ENCODE data around the gene UPK3BL2.
"Not testable (repeated sequence)": the region's sequence is repeated elsewhere in the genome, so short reads cannot be mapped to it uniquely, and the experiment has no call there.

Gene UPK3BL2

GRCh38 chr7:102543596-102543995 lies at the start of gene UPK3BL2:
TSS of gene UPK3BL2 (minus strand) at chr7:102543696. CDS start at chr7:102543636, 60 bp downstream.
- not testable (repeated sequence) for DNase-seq (ENCODE audit: low read depth in 1 of 2, low spot score in 1 of 2)

DNA sequence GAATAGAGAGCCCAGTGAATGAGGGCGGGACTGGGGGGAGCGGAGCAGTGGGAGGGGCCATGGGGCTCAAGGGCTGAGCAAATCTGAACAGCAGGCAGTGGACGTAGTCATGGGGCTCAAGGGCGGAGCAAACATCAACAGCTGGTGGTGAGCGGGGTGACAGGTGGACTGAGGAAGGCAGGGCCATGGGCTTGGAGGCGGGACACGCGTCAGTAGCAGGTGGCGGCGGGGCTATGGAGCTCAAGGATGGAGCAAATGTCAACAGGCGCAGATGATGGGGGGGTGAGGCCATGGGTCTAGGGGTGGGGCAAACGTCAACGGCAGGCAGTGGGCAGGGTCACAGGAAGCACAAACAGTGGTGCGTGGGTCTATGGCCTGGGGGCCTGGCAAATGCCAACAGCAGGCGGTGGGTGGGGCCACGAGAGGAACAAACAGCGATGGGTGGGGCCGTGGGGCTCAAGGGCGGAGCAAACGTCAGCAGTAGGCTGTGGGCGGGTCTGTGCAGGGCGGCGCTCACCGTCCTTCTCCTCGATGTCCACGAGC lies 49.1 kb upstream of the UPK3BL2 start:
- peak in 1 of 2 donors; percentile 30 for DNase-seq (ENCODE audit: low read depth in 1 of 2, low spot score in 1 of 2)

DNA sequence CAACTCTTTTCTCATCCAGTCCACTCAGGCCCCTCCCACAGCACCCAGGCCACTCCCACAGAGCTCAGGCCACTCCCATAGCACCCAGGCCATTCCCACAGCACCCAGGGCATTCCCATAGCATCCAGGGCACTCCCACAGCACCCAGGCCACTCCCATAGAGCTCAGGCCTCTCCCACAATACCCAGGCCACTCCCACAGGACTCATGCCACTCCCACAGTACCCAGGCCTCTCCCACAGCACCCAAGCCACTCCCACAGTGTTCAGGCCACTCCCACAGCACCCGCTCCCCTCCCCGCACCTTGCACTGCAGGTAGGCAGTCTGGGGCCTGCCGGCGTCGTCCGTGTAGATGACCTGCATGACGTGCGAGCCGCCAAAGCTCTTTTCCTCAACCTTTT lies 46.4 kb upstream of the UPK3BL2 start:
- DNase-seq (ENCODE audit: low read depth in 1 of 2, low spot score in 1 of 2) = not testable (repeated sequence)

DNA sequence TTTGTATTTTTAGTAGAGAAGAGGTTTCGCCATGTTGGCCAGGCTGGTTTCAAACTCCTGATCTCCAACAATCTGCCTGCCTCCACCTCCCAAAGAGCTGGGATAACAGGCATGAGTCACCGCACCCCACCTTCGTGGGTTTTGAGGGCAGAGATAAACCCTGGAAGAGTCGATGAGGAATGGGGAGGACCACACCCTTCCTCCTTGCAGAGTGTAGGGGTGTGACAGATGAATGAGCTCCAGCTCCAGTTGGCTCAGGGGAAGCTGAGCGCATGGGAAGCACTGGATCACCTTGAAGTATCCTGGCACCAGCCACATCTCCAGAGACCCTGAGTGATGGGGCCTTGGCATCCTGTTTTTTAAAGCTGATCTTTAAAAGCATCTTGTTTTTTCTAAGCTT lies 40.0 kb upstream of the UPK3BL2 start:
- not testable (repeated sequence) for DNase-seq (ENCODE audit: low read depth in 1 of 2, low spot score in 1 of 2)

DNA sequence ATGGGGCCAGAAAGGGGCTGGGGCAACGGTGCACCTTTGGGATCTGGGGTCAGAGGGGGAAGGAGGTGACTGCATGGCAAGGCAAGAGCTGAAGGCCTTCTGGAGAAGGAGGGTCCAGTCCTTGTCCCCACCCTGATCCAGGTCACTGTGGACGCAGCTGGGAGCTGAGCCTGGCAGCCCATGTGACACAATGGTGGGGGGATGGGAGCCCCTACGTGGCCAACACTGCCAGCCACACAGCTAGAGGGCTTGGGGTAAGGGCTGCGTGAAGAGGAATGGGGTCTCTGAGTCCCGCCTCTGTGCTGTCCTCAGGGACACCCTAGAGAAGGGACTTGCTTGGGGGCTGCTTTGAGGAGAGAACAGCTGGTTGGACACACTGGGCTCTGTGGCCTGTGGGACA lies 38.2 kb upstream of the UPK3BL2 start:
- DNase-seq (ENCODE audit: low read depth in 1 of 2, low spot score in 1 of 2) = not testable (repeated sequence)

- not testable (repeated sequence) for DNase-seq (ENCODE audit: low read depth in 1 of 2, low spot score in 1 of 2)
Measured at GRCh38 chr7:102578486-102578885, 35.0 kb upstream of the UPK3BL2 start.

DNA sequence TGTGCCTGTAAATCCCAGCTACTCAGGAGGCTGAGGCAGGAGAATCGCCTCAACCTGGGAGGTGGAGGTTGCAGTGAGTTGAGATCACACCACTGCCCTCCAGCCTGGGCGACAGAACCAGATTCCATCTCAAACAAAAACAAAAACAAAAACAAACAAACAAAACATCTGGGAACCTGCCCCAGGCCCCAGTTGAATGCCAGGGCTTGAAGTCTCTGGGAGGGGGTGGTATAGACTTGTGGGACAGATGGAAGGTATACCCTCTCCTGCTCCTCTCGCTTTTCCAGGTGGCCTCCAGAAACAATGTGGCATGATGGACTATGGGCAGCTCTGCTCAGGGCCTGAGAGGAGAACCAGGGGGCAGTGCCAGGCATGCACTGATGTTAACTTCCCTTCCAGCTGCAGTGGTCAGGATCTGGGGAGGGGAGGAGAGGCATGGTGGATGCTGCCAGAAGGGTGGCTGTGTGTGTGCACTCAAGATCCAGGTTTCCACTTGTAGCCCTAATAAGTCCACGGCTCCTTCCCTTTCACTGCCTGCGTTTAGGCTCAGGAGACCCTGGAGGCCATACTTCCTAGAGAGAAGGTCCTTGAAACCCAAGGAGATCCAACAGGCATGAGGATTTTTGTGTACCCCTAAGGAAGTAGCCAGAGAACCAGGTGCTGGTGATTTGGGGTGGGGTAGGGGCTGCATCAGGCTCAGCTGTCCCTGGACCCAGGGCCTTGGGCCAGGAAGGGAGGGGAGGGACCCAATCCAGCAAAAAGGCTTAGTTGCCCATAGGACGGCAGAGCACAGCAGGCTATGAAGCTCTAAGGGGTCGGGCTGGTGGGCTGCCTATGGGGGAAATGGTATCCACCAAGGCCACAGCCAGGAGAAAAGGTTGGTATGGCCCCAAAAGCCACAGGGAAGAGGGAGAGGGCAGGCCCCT lies 34.1 kb upstream of the UPK3BL2 start:
- DNase-seq (ENCODE audit: low read depth in 1 of 2, low spot score in 1 of 2) = not testable (repeated sequence)

DNA sequence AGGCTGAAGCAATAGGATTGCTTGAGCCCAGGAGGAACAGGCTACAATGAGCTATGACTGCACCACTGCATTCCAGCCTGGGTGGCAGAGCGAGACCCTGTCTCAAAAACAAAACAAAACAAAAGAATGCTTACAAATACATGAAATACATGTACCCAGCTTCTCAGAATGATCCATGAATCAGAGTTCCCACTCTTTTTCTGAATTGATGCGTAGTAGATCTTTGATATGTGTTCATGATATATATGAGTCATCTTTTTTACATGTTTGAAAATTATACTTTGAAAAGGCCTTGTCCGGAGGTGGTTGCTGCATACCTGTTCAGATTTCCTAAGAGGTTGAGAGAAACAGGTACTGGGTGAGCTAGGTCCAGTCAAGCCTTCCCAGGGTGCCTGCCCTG lies 32.9 kb upstream of the UPK3BL2 start:
- not testable (repeated sequence) for DNase-seq (ENCODE audit: low read depth in 1 of 2, low spot score in 1 of 2)

GRCh38 chr7:102574607-102575006 lies 31.1 kb upstream of the UPK3BL2 start:
- not testable (repeated sequence) for DNase-seq (ENCODE audit: low read depth in 1 of 2, low spot score in 1 of 2)

GRCh38 chr7:102572261-102573239 lies 29.1 kb upstream of the UPK3BL2 start, which contains the start of gene POLR2J3:
TSS of gene POLR2J3 (minus strand) at chr7:102572583. CDS start at chr7:102572521, 62 bp downstream.
- peak; percentile 100 for DNase-seq (ENCODE audit: low read depth in 1 of 2, low spot score in 1 of 2)

GRCh38 chr7:102568620-102569019 lies 25.1 kb upstream of the UPK3BL2 start:
- not testable (repeated sequence) for DNase-seq (ENCODE audit: low read depth in 1 of 2, low spot score in 1 of 2)

GRCh38 chr7:102550808-102551422 lies 7.4 kb upstream of the UPK3BL2 start, which contains the start of gene SPDYE2:
TSS of gene SPDYE2 (plus strand) at chr7:102551226. CDS start at chr7:102553256, 2,030 bp downstream.
- DNase-seq (ENCODE audit: low read depth in 1 of 2, low spot score in 1 of 2) = not testable (repeated sequence)

DNA sequence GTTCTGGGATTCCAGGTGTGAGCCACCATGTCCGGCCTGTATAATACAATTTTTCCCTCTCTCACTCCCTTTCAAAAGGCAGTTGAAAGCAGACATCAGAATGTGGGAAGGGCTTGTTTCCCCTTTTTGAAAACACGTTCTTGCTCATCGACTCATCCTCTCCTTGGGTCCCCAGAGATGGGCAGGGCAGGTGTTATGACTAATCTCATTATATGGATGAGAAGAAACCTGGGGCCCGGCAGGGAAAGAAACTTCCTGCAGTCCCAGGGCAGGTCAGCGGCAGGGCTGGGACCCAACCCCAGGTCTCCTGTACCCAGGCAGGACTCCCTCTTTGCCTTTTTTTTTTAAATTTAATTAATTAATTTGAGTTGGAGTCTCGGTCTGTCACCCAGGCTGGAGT lies 2.9 kb upstream of the UPK3BL2 start:
- not testable (repeated sequence) for DNase-seq (ENCODE audit: low read depth in 1 of 2, low spot score in 1 of 2)

- DNase-seq (ENCODE audit: low read depth in 1 of 2, low spot score in 1 of 2) = not testable (repeated sequence)
Measured at GRCh38 chr7:102545288-102545687, 1.8 kb upstream of the UPK3BL2 start.

DNA sequence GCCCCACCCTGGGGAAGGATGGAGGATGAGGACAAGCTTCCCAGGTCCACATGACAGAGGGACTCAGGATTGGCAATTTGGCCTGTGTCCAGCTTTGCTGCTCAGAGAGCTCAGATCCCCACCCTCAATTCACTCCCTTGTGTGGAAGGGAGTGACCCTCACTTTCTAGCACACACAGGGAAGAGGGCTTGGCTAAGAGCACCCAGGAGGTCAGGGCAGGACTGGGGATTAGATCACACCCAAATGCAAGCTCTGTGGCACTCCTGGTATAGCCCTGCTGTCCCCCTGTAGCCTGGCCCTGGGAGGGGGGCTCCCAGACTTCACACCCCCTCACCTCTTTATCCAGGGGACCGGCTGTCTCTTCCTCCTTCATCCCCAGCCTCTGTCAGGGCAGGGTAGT lies 876 bp upstream of the UPK3BL2 start:
- not testable (repeated sequence) for DNase-seq (ENCODE audit: low read depth in 1 of 2, low spot score in 1 of 2)

DNA sequence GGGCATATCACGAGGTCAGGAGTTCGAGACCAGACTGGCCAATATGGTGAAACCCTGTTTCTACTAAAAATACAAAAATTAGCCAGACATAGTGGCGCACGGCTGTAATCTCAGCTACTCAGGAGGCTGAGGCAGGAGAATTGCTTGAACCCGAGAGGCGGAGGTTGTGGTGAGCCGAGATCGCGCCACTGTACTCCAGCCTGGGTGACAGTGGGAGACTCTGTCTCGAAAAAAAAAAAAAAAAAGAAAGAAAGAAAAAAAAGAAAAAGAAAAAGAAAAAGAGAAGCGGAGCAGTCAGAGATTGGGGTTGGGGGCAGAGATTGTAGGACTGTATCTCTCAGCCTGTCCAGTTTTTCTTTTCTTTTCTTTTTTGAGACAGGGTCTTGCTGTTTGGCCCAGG lies 725 bp downstream of the UPK3BL2 start:
- not testable (repeated sequence) for DNase-seq (ENCODE audit: low read depth in 1 of 2, low spot score in 1 of 2)

GRCh38 chr7:102542083-102542482 lies 1.4 kb downstream of the UPK3BL2 start:
- not testable (repeated sequence) for DNase-seq (ENCODE audit: low read depth in 1 of 2, low spot score in 1 of 2)

- DNase-seq (ENCODE audit: low read depth in 1 of 2, low spot score in 1 of 2) = not testable (repeated sequence)
Measured at GRCh38 chr7:102540604-102541003, 2.9 kb downstream of the UPK3BL2 start.

- DNase-seq (ENCODE audit: low read depth in 1 of 2, low spot score in 1 of 2) = not testable (repeated sequence)
Measured at GRCh38 chr7:102535062-102535615, 8.4 kb downstream of the UPK3BL2 start.

GRCh38 chr7:102532127-102532526 lies 11.4 kb downstream of the UPK3BL2 start:
- DNase-seq (ENCODE audit: low read depth in 1 of 2, low spot score in 1 of 2) = not testable (repeated sequence)

All from activated CD4-positive, alpha-beta T cell treated with anti-CD3 and anti-CD28 coated beads, Interleukin-2, amount 50 U/mL, for 24 hours (primary cell).